Measurements from ENCODE around the gene DNPEP. TPM values are rescaled to one million over a fixed set of nuclear protein-coding genes. Genes with fewer than 3 reads are reported as not detected.

DNPEP gene
- total and polyA plus RNA-seq, 2 of the 4 experiments (the other 2 are of a cell fraction): 74.2 to 89.4 TPM

DNA sequence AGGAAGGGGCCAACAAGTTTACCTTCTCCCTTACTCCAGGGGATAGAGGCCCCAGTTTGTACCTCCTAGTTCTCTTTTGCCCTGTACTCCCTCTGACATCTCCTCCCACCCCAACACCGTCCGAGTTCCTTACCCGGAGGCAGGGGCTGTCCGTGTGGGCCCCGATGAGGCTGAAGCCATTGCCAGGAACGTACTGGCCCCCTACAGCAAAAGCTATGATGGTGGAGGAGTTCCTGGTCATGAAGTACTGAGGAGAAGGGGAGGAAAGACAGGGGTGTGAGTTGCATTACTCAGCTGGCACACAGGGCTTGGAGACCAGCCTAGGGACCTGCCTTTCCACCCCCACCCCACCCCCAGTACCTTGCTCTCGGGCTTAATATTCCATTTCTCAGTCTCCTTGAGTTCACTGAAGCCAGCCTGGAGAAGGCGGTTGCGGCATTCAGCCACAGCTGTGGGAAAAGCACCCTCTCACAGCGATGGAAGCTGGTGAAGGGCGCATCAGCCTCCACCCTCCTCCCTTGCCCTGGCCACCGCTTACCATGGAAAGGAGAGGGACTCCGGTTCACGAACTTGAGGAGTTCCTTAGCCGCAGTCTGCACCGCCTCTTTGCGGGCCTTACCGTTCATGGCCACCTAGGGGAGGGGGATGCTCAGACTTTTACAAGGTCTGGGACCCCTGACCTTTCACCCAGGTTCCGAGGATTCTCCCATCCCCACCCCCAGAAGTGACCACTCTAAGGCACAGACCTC lies 1.0 kb downstream of the DNPEP start:
- peak overlapping the region; percentile 91 for H3K27ac ChIP-seq (ENCODE audit: insufficient read depth, low read length)
- intact Hi-C loops (cut with micrococcal nuclease) (loop anchor here (5.0 kb wide), 1 partner anchor 209 kb away; the partner anchor contains the start of genes CNPPD1 and RETREG2), in situ Hi-C loops (cut with MboI; ENCODE audit: low sequenced_read_pairs) (no loop called here), dilution Hi-C loops (cut with HindIII; ENCODE audit: low sequenced_read_pairs, unreplicated experiment) (no loop called here)
- peak overlapping the region; percentile 88; the same call in 1 of the 2 replicates for H4K91ac ChIP-seq (ENCODE audit: insufficient read depth, low read depth, low read length)
- DNase-seq: no peak
- peak overlapping the region; percentile 25; the same call in 1 of the 2 replicates for H3K18ac ChIP-seq (ENCODE audit: low read depth, low read length)
- H3K4ac ChIP-seq (ENCODE audit: low read depth, low read length): peak overlapping the region; percentile 86
- H4K8ac ChIP-seq (ENCODE audit: low read depth in 2 of 2, low read length in 2 of 2): peak overlapping the region; percentile 72 to 96; a peak in 2 of 4 replicates
- 0 out of 3 replicates have a peak overlapping the region, but pooled peaks have one; percentile 36 for H2BK15ac ChIP-seq (ENCODE audit: low read depth, low read length)
- peak overlapping the region; percentile 85 for H3K4me2 ChIP-seq (ENCODE audit: low read depth, low read length)
- peaks cover 28% of the 10 kb centered on the region for H3K4me1 ChIP-seq (ENCODE audit: control insufficient read depth, insufficient read depth, low read length)
- POLR2A ChIA-PET (ENCODE audit: unreplicated experiment): interaction anchor here (0.6 kb wide), 1 partner anchor 169 kb away, joined by 4 read pairs; no protein-coding TSS in a partner anchor
- H3K14ac ChIP-seq (replicated peaks; ENCODE audit: low read depth, low read length): peak overlapping the region; percentile 85
- CTCF ChIA-PET: interaction anchor here (1.1 to 1.7 kb wide), 3 partner anchors 18 to 179 kb away, joined by 3 to 5 read pairs (median 3); no protein-coding TSS in a partner anchor
- peak overlapping the region; percentile 63 for H3K4me3 ChIP-seq (ENCODE audit: insufficient read depth, low read depth, low read length)
- H3K36me3 ChIP-seq (ENCODE audit: control insufficient read depth, insufficient read depth, low read length): peaks cover 38% of the 10 kb centered on the region
- no peak overlapping the region for H2BK120ac ChIP-seq (ENCODE audit: low read depth, low read length)
- peak overlapping the region; percentile 83 for H3K9ac ChIP-seq (ENCODE audit: low read depth, low read length)
- ATAC-seq (ENCODE audit: low read depth): no peak
- H4K20me1 ChIP-seq (ENCODE audit: insufficient read depth, low read length): no peaks in the 10 kb centered on the region
- BruUV-seq (replicated peaks): no TSS peak
- H3K9me1 ChIP-seq (ENCODE audit: insufficient read depth, low read length): peaks cover 14% of the 10 kb centered on the region
- no peaks in the 10 kb centered on the region for H3K27me3 ChIP-seq (ENCODE audit: control insufficient read depth, insufficient read depth, low read length)
- peak overlapping the region; percentile 78 for H2AK5ac ChIP-seq (ENCODE audit: low read depth, low read length)
- H2BK20ac ChIP-seq (ENCODE audit: low read depth, low read length): no peak overlapping the region
- H2BK5ac ChIP-seq (ENCODE audit: low read depth, low read length, poor library complexity, severe bottlenecking): peak overlapping the region; percentile 21
- TF ChIP-seq, protein P1, sequence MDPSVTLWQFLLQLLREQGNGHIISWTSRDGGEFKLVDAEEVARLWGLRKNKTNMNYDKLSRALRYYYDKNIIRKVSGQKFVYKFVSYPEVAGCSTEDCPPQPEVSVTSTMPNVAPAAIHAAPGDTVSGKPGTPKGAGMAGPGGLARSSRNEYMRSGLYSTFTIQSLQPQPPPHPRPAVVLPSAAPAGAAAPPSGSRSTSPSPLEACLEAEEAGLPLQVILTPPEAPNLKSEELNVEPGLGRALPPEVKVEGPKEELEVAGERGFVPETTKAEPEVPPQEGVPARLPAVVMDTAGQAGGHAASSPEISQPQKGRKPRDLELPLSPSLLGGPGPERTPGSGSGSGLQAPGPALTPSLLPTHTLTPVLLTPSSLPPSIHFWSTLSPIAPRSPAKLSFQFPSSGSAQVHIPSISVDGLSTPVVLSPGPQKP (IDR thresholded peaks at IDR 0.05; ENCODE audit: borderline replicate concordance, low read depth, low read length): no peak
- peaks cover 15 to 22% of the 10 kb centered on the region in 2 experiments for H3K79me1 ChIP-seq (ENCODE audit: low read depth in 1 of 2, low read length in 2 of 2)
- peak overlapping the region; percentile 17; the same call in 1 of the 2 replicates for H4K5ac ChIP-seq (ENCODE audit: low read depth, low read length)
- no peaks in the 10 kb centered on the region for H3K9me3 ChIP-seq (ENCODE audit: control insufficient read depth, insufficient read depth, low read length)
- H3K56ac ChIP-seq (ENCODE audit: extremely low read depth, insufficient read depth, low read length): peak overlapping the region; percentile 19; the same call in 1 of the 2 replicates
- peak overlapping the region; percentile 97 for H2AFZ ChIP-seq (replicated peaks; ENCODE audit: low read length, poor library complexity)
- WGBS, 2 experiments (ENCODE audit: extremely low coverage in 2 of 2, insufficient read length in 1 of 2): 45% methylated on average over 4 of the region's 19 CpGs; no CpG with 5 or more reads in 1 of the 2 experiments
- H2AK9ac ChIP-seq (replicated peaks; ENCODE audit: low read depth, low read length, poor library complexity): peak overlapping the region; percentile 95
- peak overlapping the region; percentile 59 for H3K23ac ChIP-seq (ENCODE audit: low read depth, low read length)

Data from IMR-90 (cell line).